VCaP (cell line): Measurements from ENCODE around the gene ZIC2.

Source experiments
- H3K27ac ChIP-seq: fragments of 450-650 bp; 2 replicates; pipeline ENCODE4 v1.5.1; 2017
- TF ChIP-seq, protein P1 (sequence below): fragments of 450-650 bp; conservative IDR thresholded peaks from 2 replicates; pipeline ENCODE4 v1.5.1; 2017; ENCODE audit warnings: mild to moderate bottlenecking, moderate library complexity

Gene ZIC2

DNA sequence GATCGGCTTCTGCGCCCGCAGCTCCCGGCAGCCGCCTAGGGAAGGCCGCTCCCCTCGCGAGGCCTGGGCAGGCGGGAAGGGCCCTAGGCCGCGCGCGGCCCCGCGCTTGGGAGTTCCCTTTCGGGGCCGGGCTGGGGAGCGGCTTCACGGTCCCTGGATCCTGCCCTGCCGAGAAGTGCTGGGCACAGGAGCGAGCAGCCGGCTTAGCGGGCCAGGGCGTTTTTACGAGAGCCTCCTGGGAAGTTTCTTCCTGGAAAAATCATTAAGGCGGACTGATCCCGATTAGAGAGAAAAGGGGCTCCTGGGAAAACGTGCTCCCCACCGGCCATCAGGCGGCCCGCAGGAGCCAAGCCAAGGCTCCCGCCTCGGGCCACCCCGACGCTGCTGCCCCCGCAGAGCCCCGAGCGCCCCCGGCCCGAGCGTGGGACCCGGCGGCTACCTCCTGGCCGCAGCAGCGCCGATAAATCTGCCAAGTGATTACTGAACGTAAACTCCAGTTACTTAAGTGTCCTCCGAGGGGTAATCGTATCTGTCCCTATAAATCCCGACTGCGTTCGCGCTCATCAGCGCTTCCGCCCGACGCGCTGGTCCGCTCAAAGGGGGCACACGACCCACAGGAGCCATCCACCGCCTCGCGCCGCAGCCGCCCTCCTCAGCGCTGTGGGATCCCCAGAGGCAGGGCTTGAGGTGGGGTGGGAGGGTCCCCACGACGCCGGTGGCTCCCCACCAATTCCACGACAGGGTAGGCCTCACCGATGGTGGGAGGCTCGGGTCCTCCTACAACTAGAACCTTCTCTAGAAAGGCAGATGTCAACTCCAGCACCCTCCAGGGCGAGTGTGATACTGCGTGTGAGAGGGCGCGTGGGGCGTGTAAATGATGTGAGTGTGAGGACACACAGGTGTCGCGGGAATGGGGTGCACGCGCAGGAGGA lies 12.8 kb upstream of the ZIC2 start:
- TF ChIP-seq, protein P1, sequence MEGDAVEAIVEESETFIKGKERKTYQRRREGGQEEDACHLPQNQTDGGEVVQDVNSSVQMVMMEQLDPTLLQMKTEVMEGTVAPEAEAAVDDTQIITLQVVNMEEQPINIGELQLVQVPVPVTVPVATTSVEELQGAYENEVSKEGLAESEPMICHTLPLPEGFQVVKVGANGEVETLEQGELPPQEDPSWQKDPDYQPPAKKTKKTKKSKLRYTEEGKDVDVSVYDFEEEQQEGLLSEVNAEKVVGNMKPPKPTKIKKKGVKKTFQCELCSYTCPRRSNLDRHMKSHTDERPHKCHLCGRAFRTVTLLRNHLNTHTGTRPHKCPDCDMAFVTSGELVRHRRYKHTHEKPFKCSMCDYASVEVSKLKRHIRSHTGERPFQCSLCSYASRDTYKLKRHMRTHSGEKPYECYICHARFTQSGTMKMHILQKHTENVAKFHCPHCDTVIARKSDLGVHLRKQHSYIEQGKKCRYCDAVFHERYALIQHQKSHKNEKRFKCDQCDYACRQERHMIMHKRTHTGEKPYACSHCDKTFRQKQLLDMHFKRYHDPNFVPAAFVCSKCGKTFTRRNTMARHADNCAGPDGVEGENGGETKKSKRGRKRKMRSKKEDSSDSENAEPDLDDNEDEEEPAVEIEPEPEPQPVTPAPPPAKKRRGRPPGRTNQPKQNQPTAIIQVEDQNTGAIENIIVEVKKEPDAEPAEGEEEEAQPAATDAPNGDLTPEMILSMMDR = no peak
- H3K27ac ChIP-seq = peak overlapping the region; percentile 39; the same call in 1 of the 2 replicates

GRCh38 chr13:99969453-99969918 lies 12.1 kb upstream of the ZIC2 start:
- H3K27ac ChIP-seq = peak overlapping the region; percentile 51; the same call in 1 of the 2 replicates
- TF ChIP-seq, protein P1 = no peak

GRCh38 chr13:99969919-99970650 lies 11.5 kb upstream of the ZIC2 start:
- TF ChIP-seq, protein P1 = no peak
- peak overlapping the region; percentile 51; the same call in 1 of the 2 replicates for H3K27ac ChIP-seq

DNA sequence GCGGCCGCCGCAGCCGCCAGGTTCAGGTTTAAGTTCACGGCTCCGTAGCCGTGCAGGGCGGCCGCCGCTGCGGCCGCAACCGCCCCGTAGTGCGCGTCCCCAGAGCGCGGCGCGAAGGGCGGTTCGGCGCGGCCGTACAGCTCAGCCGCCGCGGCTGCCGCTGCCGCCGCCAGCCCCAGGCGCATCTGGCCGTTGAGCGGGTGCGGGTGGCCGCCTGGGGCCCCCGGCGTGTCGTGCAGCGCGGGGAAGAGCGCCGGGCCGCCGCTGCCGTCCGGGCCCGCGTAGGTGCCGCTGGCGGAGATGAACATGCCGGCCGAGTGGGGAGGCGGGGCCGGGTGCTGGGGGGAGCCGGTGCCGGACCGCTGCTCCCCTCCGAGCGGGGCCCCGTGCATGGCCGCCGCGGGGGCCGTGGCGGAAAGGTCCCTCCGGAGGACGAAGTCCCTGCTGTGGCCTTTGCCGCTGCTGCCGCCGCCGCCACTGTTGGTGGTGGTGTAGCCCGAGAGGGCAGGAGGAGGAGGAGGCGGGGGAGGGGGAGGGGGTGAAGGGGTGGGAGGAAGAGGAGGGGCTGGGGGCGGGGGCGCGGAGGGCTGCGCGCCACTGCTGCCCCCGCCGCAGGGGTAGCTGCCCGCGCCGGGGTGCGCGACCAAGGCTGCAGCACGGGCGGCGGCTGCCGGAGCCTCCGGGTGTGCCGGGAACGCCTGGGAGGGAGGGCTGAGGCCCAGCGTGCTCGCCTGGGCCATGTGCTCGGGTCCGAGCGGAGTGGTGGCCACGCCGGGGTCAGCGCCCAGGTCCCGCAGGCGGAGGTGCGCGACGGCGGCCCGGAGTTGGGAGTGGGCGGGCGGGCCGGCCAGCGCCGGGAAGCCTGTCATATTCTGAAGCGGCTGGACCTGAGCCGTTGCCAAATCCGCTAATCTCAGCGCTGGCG lies 10.7 kb upstream of the ZIC2 start:
- TF ChIP-seq, protein P1 = no peak
- peak overlapping the region; percentile 51; the same call in 1 of the 2 replicates for H3K27ac ChIP-seq

- H3K27ac ChIP-seq = peak within 1 kb of the TSS; percentile 51; the same call in 1 of the 2 replicates
- TF ChIP-seq, protein P1 = no peak
Measured at GRCh38 chr13:99971576-99972189, 9.9 kb upstream of the ZIC2 start, which contains the start of gene ZIC5. TSS of gene ZIC5 (minus strand) at chr13:99971767. CDS start at chr13:99971603, 164 bp downstream.

GRCh38 chr13:99972190-99972731 lies 9.3 kb upstream of the ZIC2 start:
- H3K27ac ChIP-seq = no peak overlapping the region
- TF ChIP-seq, protein P1 = no peak
